ENCODE results near the gene ZPR1. TPM values are rescaled to one million over a fixed set of nuclear protein-coding genes. Genes with fewer than 3 reads are reported as not detected.

ZPR1 gene
- total and polyA plus RNA-seq, 2 donors (not counting 1 experiment from before 2014, with no cell fraction given): 17.9 to 63.1 TPM

DNA sequence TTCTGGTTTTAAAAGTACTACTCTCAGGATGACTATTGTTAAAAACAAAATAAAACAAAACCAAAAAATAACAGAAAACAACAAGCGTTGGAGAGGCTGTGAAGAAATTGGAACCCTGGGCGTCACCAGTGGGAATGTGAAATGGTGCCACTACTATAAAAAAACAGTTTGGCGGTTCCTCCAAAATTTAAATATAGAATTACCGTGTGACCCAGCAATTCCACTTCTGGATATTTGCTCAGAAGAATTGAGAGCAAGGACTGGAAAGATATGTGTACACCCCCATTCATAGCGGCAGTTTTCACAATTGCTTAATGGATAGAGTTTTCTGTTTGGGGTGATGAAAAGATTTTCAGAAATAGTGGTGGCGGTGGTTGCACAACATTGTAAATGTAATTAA, 26.7 kb upstream of the ZPR1 start:
- no peak for ATAC-seq (ENCODE audit: low read depth)

DNA sequence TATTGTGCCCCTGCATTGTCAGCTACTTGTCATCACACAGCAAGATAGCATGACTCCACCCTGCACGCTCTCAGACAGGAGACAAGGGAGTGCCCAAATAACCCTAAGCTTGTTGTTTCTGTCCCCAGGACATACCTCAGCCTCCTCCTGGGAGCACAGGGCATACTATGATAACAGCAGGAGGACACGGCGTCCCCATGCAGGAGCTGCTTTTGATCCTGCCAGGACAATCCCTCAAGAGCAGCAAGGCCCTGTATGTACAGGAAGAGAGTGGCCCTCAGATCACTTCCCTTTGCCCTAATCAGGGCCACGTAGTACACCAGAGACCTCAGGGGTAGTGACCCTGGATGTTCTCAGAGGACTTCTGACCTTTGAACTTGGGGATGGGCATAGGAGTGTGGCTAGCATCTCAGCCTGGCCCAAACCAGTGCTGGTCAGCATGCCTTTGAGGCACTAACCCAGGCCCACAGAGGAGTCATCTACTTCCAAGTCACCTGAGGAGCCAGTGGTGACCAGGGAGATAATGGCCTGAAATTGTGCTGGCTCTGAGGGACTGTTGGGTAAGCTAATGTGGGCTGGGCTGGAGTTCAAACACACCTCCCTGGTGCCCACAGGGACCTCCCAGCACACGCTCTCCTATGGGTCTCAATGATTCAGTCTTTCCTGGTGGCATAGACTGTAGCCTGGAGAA, 26.1 kb upstream of the ZPR1 start:
- H2AFZ ChIP-seq (ENCODE audit: insufficient read depth, low read depth, low read length, poor library complexity, severe bottlenecking): no peak overlapping the region
- H3K79me2 ChIP-seq (ENCODE audit: control insufficient read depth, insufficient read depth, low read length): no peaks in the 10 kb centered on the region
- H3K9me3 ChIP-seq (ENCODE audit: control extremely low read depth in 1 of 3, control insufficient read depth in 2 of 3, insufficient read depth in 1 of 3, low read length in 2 of 3): no peaks in the 10 kb centered on the region
- H3K4me3 ChIP-seq (ENCODE audit: control extremely low read depth in 1 of 5, extremely low read depth in 1 of 5, insufficient read depth in 1 of 5, low read depth in 2 of 5, low read length in 4 of 5): no peak overlapping the region
- Mint-ChIP-seq H3K9me3 (ENCODE audit: insufficient read depth) (no peaks in the 10 kb centered on the region), H3K27me3 (peaks cover 3% of the 10 kb centered on the region), H3K27ac (no peak overlapping the region), H3K4me1 (no peaks in the 10 kb centered on the region), H3K4me3 (no peak overlapping the region)
- no peak overlapping the region for H3K4me2 ChIP-seq (replicated peaks; ENCODE audit: low read depth, low read length, poor library complexity, severe bottlenecking)
- no peak overlapping the region for H3K9ac ChIP-seq (ENCODE audit: low read length)
- no peak for DNase-seq
- ATAC-seq (ENCODE audit: low read depth): no peak
- TF ChIP-seq, protein P1, sequence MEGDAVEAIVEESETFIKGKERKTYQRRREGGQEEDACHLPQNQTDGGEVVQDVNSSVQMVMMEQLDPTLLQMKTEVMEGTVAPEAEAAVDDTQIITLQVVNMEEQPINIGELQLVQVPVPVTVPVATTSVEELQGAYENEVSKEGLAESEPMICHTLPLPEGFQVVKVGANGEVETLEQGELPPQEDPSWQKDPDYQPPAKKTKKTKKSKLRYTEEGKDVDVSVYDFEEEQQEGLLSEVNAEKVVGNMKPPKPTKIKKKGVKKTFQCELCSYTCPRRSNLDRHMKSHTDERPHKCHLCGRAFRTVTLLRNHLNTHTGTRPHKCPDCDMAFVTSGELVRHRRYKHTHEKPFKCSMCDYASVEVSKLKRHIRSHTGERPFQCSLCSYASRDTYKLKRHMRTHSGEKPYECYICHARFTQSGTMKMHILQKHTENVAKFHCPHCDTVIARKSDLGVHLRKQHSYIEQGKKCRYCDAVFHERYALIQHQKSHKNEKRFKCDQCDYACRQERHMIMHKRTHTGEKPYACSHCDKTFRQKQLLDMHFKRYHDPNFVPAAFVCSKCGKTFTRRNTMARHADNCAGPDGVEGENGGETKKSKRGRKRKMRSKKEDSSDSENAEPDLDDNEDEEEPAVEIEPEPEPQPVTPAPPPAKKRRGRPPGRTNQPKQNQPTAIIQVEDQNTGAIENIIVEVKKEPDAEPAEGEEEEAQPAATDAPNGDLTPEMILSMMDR (IDR thresholded peaks at IDR 0.05): no peak
- TF ChIP-seq EZH2 (IDR thresholded peaks at IDR 0.05; ENCODE audit: borderline replicate concordance, insufficient read depth, low read depth, low read length, poor library complexity, severe bottlenecking): no peak
- H3K36me3 ChIP-seq (replicated peaks in 1 of 2; ENCODE audit: control extremely low read depth in 1 of 2, control insufficient read depth in 1 of 2, extremely low read depth in 1 of 2, insufficient read depth in 2 of 2, low read length in 1 of 2): no peaks in the 10 kb centered on the region
- POLR2A ChIA-PET: no interaction called here
- H3K27ac ChIP-seq (ENCODE audit: low read length in 2 of 2): no peak overlapping the region
- no peaks in the 10 kb centered on the region for H4K20me1 ChIP-seq (ENCODE audit: control insufficient read depth, insufficient read depth, low read length, poor library complexity, severe bottlenecking)
- H3K4me1 ChIP-seq (ENCODE audit: control insufficient read depth in 2 of 2, insufficient read depth in 2 of 2, low read length in 2 of 2): no peaks in the 10 kb centered on the region
- CTCF ChIA-PET: interaction anchor here (2.0 kb wide), 1 partner anchor 22 kb away, joined by 5 read pairs; no protein-coding TSS in a partner anchor
- intact Hi-C loops (cut with micrococcal nuclease): no loop called here
- 100% methylated on average over 3 of the region's 5 CpGs for WGBS (ENCODE audit: insufficient coverage)
- peaks cover 0 to 3% (median 0%) of the 10 kb centered on the region in 4 experiments for H3K27me3 ChIP-seq (replicated peaks in 1 of 4; ENCODE audit: control extremely low read depth in 1 of 4, control insufficient read depth in 3 of 4, insufficient read depth in 4 of 4, low read length in 3 of 4)

More for the DNA sequence above, 26.7 kb upstream of the ZPR1 start:
- Histone ChIP-seq H3K27me3 (replicated peaks in 1 of 4; ENCODE audit: control extremely low read depth in 1 of 4, control insufficient read depth in 3 of 4, insufficient read depth in 4 of 4, low read length in 3 of 4) (peaks cover 0 to 3% (median 0%) of the 10 kb centered on the region in 4 experiments), H2AFZ (ENCODE audit: insufficient read depth, low read depth, low read length, poor library complexity, severe bottlenecking) (no peak overlapping the region), H3K36me3 (replicated peaks in 1 of 2; ENCODE audit: control extremely low read depth in 1 of 2, control insufficient read depth in 1 of 2, extremely low read depth in 1 of 2, insufficient read depth in 2 of 2, low read length in 1 of 2) (no peaks in the 10 kb centered on the region), H3K4me3 (ENCODE audit: control extremely low read depth in 1 of 5, extremely low read depth in 1 of 5, insufficient read depth in 1 of 5, low read depth in 2 of 5, low read length in 4 of 5) (no peak overlapping the region), H3K27ac (ENCODE audit: low read length in 2 of 2) (no peak overlapping the region), H3K4me1 (ENCODE audit: control insufficient read depth in 2 of 2, insufficient read depth in 2 of 2, low read length in 2 of 2) (no peaks in the 10 kb centered on the region), H3K9ac (ENCODE audit: low read length) (no peak overlapping the region), H3K9me3 (ENCODE audit: control extremely low read depth in 1 of 3, control insufficient read depth in 2 of 3, insufficient read depth in 1 of 3, low read length in 2 of 3) (no peaks in the 10 kb centered on the region), H3K4me2 (replicated peaks; ENCODE audit: low read depth, low read length, poor library complexity, severe bottlenecking) (no peak overlapping the region), H3K79me2 (ENCODE audit: control insufficient read depth, insufficient read depth, low read length) (no peaks in the 10 kb centered on the region), H4K20me1 (ENCODE audit: control insufficient read depth, insufficient read depth, low read length, poor library complexity, severe bottlenecking) (no peaks in the 10 kb centered on the region)
- no peak overlapping the region for H3K27ac Mint-ChIP-seq
- ChIA-PET CTCF (interaction anchor here (2.0 kb wide), 1 partner anchor 21 kb away, joined by 5 read pairs; no protein-coding TSS in a partner anchor), POLR2A (no interaction called here)
- no peaks in the 10 kb centered on the region for H3K27me3 Mint-ChIP-seq
- no peaks in the 10 kb centered on the region for H3K4me1 Mint-ChIP-seq
- TF ChIP-seq, protein P1 (IDR thresholded peaks at IDR 0.05): no peak
- no peak for TF ChIP-seq EZH2 (IDR thresholded peaks at IDR 0.05; ENCODE audit: borderline replicate concordance, insufficient read depth, low read depth, low read length, poor library complexity, severe bottlenecking)
- H3K4me3 Mint-ChIP-seq: no peak overlapping the region
- DNase-seq: no peak
- WGBS (ENCODE audit: insufficient coverage): no CpG with 5 or more reads among the region's 6 CpGs
- H3K9me3 Mint-ChIP-seq (ENCODE audit: insufficient read depth): no peaks in the 10 kb centered on the region
- intact Hi-C loops (cut with micrococcal nuclease): no loop called here
